Measurements from ENCODE around the gene KIF26B.

The KIF26B gene

GRCh38 chr1:245679821-245680780 is 525.3 kb downstream of the KIF26B start:
- DNase-seq (ENCODE audit: low read depth in 2 of 2) = no peak

DNA sequence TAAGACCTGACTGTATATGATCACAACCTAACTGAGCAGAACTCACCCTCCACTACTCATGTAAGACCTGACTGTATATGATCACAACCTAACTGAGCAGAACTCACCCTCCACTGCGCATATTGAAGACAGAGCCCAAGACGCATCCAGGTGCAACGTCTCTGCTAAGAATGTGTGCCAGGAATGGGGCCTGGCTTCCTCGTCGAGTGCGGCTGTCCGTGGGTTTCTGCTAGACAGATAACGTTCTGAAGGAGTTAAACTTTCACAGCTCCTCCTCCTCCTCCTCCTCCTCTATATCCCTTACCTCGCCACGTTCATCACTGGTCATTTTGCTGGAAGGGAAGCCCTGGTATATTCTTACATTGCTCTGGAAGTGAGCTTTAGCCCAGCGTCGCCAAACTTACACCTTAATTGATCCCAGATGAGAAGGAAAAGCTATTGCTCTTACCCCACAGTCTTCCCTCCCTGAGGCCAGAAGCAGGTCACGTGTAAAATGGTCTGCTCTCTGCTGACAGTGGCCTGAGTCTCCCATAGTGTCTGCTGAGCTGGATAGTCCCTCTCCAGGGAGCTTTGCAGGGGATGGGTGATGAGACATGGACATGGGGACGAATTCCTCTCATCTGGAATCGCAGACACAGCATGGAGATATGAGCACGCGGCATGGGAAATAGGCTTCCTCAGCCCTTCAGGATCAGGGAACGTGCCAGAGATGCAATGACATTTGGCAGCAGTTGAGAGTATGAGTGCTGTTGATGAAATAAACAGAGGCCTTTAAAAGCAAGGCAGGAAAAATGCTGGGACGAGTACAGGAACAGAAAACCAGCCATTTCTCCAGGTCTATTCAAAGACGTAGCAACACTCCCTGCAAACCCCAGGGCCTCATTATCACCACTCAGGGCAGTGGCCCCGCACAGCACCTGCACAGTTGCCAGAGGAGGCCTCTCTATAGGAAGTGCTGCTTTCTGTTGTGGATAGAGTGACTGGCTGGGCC is 528.1 kb downstream of the KIF26B start:
- no peak for DNase-seq (ENCODE audit: low read depth in 2 of 2)

DNA sequence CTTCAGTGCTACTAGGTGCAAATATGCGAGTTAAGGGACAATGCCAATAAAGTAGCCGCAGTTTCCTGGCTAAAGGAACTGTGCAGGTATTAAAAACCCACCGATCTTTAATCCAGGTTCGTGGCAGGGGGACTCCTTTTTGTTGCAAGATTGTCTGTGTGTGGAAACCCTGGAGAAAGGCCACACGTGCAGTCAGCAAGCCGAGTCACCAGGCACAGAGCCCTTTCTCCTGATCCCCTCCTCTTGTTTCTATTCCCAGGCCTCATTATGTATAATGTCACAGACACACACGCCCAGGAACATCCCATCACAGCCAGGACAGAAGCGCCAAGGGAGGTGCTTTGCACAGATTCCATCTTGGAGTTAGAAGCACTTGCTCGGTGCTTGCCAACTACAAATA is 528.9 kb downstream of the KIF26B start:
- no peak for DNase-seq (ENCODE audit: low read depth in 2 of 2)

DNA sequence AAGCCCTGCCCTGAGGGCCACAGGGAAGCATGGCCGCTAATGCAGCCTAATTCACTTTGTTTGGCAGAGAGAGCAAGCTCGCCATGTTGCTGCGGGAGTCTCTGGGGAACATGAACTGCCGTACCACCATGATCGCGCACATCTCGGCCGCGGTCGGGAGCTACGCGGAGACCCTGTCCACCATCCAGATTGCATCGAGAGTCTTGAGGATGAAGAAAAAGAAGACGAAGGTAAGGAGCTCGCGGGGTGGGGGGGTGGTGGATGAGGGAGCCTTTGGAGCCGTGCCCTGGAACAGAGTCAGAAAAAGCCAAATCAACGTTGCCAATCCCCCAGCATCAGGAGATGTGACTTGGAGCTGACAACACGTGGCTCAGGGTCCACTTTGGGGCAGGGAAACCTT is 529.4 kb downstream of the KIF26B start:
- DNase-seq (ENCODE audit: low read depth in 2 of 2) = no peak

- no peak for DNase-seq (ENCODE audit: low read depth in 2 of 2)
These were observed 529.8 kb downstream of the KIF26B start for GRCh38 chr1:245684571-245684970.

DNA sequence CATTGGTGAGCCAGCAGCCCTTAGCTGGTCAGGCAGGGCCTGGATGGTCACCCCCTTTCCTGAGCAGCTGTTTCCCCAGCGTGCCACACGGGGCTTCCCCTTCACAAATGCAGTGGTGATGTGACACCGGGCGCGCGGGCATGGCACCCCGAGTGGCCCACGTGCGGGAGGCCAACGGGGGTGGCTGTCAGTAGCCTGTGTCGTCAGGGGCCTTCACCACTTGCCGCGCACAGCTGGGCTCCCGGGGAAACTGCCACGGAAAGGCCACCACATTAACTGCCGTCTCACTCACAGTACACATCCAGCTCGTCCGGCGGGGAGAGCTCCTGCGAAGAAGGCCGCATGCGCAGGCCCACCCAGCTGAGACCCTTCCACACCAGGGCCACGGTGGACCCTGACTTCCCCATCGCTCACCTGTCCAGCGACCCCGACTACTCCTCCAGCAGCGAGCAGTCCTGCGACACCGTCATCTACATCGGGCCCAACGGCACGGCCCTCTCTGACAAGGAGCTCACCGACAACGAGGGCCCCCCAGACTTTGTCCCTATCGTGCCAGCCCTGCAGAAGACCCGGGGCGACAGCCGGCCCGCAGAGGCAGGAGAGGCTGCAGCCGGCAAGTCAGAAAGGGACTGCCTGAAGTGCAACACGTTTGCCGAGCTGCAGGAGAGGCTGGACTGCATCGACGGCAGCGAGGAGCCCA is 530.5 kb downstream of the KIF26B start:
- DNase-seq (ENCODE audit: low read depth in 2 of 2) = no peak

DNA sequence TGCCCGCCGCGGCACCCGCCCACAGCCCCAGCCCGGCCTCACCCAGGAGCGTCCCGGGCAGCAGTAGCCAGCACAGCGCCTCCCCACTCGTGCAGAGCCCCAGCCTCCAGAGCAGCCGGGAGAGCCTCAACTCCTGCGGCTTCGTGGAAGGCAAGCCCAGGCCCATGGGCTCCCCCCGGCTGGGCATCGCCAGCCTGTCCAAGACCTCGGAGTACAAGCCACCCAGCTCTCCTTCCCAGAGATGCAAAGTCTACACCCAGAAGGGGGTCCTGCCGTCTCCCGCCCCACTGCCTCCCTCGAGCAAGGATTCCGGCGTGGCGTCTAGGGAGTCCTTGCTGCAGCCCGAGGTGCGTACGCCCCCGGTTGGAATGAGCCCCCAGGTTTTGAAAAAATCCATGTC is 531.2 kb downstream of the KIF26B start:
- DNase-seq (ENCODE audit: low read depth in 2 of 2) = no peak

DNA sequence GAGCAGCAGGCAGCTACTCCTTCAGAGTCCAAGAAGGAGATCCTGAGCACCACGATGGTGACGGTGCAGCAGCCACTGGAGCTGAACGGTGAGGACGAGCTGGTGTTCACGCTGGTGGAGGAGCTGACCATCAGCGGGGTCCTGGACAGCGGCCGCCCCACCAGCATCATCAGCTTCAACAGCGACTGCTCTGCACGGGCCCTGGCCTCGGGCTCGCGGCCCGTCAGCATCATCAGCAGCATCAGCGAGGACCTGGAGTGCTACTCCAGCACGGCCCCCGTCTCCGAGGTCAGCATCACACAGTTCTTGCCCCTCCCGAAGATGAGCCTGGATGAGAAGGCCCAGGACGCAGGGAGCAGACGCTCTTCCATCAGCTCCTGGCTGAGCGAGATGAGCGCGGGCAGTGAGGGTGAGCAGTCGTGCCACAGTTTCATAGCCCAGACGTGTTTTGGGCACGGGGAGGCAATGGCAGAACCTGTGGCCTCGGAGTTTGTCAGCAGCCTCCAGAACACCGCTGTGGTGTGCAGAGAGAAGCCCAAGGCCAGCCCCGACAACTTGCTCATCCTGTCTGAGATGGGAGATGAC is 531.8 kb downstream of the KIF26B start:
- DNase-seq (ENCODE audit: low read depth in 2 of 2) = no peak

DNA sequence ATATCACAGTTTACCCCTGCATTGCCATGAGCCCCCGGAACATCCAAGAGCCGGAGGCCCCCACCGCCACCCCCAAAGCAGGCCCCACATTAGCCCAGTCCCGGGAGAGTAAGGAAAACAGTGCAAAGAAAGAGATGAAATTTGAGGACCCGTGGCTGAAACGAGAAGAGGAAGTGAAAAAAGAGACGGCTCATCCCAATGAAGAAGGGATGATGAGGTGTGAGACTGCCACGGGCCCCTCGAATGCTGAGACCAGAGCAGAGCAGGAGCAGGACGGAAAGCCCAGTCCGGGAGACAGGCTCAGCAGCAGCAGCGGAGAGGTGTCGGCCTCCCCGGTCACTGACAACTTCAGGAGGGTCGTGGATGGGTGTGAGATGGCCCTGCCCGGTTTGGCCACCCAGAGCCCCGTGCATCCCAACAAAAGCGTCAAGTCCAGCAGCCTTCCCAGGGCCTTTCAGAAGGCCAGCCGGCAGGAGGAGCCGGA is 532.4 kb downstream of the KIF26B start:
- DNase-seq (ENCODE audit: low read depth in 2 of 2) = no peak

DNA sequence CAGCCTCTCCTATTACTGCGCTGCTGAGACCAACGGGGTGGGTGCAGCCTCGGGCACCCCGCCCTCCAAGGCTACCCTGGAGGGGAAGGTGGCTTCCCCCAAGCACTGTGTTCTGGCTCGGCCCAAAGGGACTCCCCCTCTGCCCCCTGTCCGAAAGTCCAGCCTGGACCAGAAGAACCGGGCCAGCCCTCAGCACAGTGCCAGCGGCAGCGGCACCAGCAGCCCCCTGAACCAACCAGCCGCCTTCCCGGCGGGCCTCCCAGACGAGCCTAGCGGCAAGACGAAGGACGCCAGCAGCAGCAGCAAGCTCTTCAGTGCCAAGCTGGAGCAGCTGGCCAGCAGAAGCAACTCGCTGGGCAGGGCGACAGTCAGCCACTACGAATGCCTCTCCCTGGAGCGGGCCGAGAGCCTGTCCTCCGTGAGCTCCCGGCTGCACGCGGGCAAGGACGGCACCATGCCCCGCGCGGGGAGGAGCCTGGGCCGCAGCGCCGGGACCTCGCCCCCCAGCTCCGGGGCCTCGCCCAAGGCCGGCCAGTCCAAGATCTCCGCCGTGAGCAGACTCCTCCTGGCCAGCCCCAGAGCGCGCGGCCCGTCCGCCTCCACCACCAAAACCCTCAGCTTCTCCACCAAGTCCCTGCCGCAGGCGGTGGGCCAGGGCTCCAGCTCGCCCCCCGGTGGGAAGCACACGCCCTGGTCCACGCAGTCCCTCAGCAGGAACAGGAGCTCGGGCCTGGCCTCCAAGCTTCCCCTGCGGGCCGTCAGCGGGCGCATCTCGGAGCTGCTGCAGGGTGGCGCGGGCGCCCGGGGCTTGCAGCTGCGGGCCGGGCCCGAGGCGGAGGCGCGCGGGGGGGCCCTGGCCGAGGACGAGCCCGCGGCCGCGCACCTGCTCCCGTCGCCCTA is 533.1 kb downstream of the KIF26B start:
- no peak for DNase-seq (ENCODE audit: low read depth in 2 of 2)

GRCh38 chr1:245688536-245689453 is 534.0 kb downstream of the KIF26B start:
- DNase-seq (ENCODE audit: low read depth in 2 of 2) = no peak

GRCh38 chr1:245690156-245690690 is 535.4 kb downstream of the KIF26B start:
- DNase-seq (ENCODE audit: low read depth in 2 of 2) = no peak

DNA sequence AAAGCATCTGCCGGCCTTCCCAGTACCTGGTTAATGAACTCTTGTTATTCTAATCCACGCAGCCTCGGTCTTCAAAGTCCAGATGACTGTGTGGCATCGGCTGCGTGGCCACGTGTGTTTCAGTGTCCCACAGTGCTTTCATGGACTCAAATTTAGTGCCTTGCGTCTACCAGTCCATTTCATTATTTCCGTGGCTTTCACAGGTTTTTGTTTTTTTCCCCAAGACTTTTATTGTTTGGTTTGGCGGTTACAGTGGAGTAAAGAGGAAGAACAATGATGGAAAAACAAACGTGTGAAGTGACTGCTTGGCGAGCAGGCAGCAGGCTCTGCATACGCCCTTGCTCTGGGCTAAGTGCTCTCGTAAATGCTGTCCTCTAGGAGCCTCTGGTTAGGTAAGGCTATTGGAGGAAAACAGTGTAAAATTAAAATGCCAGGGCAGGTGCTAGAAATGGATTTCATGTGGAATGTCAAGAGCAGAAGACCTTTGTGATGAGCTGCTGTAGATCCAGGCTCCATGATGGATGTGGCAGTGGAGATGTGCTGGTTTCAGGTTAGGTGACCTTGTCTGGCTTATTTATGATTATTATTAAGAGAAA is 536.3 kb downstream of the KIF26B start:
- no peak for DNase-seq (ENCODE audit: low read depth in 2 of 2)

GRCh38 chr1:245691897-245692296 is 537.1 kb downstream of the KIF26B start:
- DNase-seq (ENCODE audit: low read depth in 2 of 2) = no peak

DNA sequence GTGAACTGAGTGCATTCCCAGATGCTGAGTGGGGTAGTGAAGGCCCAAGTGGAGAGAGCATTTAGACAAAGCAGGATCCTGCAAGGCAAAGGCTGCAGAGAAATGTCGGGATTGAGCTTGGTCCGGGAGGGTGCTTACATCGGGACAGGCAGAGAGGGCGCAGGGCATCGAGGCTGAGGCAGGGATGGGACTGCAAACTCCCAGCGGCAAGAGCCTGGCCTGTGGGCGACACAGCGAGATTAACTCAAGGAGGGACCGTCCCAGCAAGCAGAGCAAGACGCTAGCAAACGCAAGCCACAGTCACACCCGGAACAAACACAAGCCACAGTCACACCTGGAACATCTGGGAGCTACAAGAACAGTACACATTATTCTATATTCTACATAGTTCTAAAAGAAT is 537.5 kb downstream of the KIF26B start:
- DNase-seq (ENCODE audit: low read depth in 2 of 2) = no peak

- DNase-seq (ENCODE audit: low read depth in 2 of 2) = no peak
These were observed 538.5 kb downstream of the KIF26B start for GRCh38 chr1:245693116-245693793.

- no peak for DNase-seq (ENCODE audit: low read depth in 2 of 2)
These were observed 539.4 kb downstream of the KIF26B start for GRCh38 chr1:245693941-245694752.

Data from stimulated activated CD8-positive, alpha-beta memory T cell treated with anti-CD3 and anti-CD28 coated beads, Interleukin-7, amount 100 ng/mL, for 1 hour (primary cell).